GM23338 (cell line): ENCODE data around the gene SNX5. TPM values are rescaled to one million over a fixed set of nuclear protein-coding genes. Genes with fewer than 3 reads are reported as not detected.
A peak's percentile ranks its signal among the peaks of the same experiment; 100 is the strongest.

Experiments used
- ATAC-seq: fragments of 200-7000 bp; cut with Tn5 transposase; 3 replicates; pipeline ENCODE4 v1.9.1; 2020
- DNase-seq: peaks from one replicate; pipeline ENCODE4 v3.0.0-alpha.2; 2015; ENCODE audit warnings: low spot score
- H2AFZ ChIP-seq: fragments of 200-600 bp; sonication (generic); 2 replicates; pipeline ENCODE4 v1.8.0; 2016; ENCODE audit warnings: antibody characterized with exemption, mild to moderate bottlenecking, moderate library complexity
- H3F3A ChIP-seq: fragments of 200-600 bp; sonication (generic); replicated peaks from 2 replicates; pipeline ENCODE4 v1.8.0; 2017; ENCODE audit warnings: antibody characterized with exemption, mixed run types, low read depth
- H3K27ac ChIP-seq: fragments of 200-600 bp; sonication (generic); 2 replicates; pipeline ENCODE4 v1.6.1; 2016; ENCODE audit warnings: low read depth
- H3K27me3 ChIP-seq: fragments of 200-600 bp; sonication (generic); 2 replicates; pipeline ENCODE4 v1.8.0; 2016; ENCODE audit warnings: mild to moderate bottlenecking, mixed run types, moderate library complexity; ENCODE audit not compliant: insufficient read depth
- H3K36me3 ChIP-seq: fragments of 200-600 bp; sonication (generic); 2 replicates; pipeline ENCODE4 v1.8.0; 2016; ENCODE audit warnings: mild to moderate bottlenecking; ENCODE audit not compliant: insufficient read depth
- H3K4me1 ChIP-seq: fragments of 200-600 bp; sonication (generic); 2 replicates; pipeline ENCODE4 v1.8.0; 2016; ENCODE audit warnings: mild to moderate bottlenecking, moderate library complexity; ENCODE audit not compliant: insufficient read depth
- H3K4me2 ChIP-seq: fragments of 200-600 bp; sonication (generic); 2 replicates; pipeline ENCODE4 v1.7.1; 2017; ENCODE audit warnings: mixed run types
- H3K4me3 ChIP-seq: fragments of 200-600 bp; sonication (generic); 2 replicates; pipeline ENCODE4 v1.6.1; 2016; ENCODE audit warnings: mixed run types
- H3K79me2 ChIP-seq: fragments of 200-600 bp; sonication (generic); replicated peaks from 2 replicates; pipeline ENCODE4 v1.8.0; 2017; ENCODE audit warnings: mild to moderate bottlenecking; ENCODE audit not compliant: insufficient read depth
- H3K9me2 ChIP-seq: fragments of 200-600 bp; sonication (generic); 2 replicates; pipeline ENCODE4 v1.8.0; 2017; ENCODE audit not compliant: insufficient read depth
- H4K20me1 ChIP-seq: fragments of 200-600 bp; sonication (generic); replicated peaks from 2 replicates; pipeline ENCODE4 v1.8.0; 2017; ENCODE audit warnings: mild to moderate bottlenecking; ENCODE audit not compliant: insufficient read depth
- H3K27ac Mint-ChIP-seq: 2 replicates; pipeline ENCODE4 v1.8.0; 2020; ENCODE audit warnings: inconsistent platforms, mild to moderate bottlenecking, moderate library complexity, mixed read lengths
- H3K27me3 Mint-ChIP-seq: 3 replicates; pipeline ENCODE4 v1.8.0; 2022; ENCODE audit warnings: low read depth, mild to moderate bottlenecking, moderate library complexity, mixed read lengths, inconsistent platforms; ENCODE audit not compliant: insufficient read depth, poor library complexity
- H3K36me3 Mint-ChIP-seq: 3 replicates; pipeline ENCODE4 v1.8.0; 2021; ENCODE audit warnings: low read depth, mild to moderate bottlenecking, inconsistent platforms, moderate library complexity, mixed read lengths
- H3K4me1 Mint-ChIP-seq: 3 replicates; pipeline ENCODE4 v1.8.0; 2020; ENCODE audit warnings: mild to moderate bottlenecking, inconsistent platforms, mixed read lengths
- H3K4me3 Mint-ChIP-seq: 3 replicates; pipeline ENCODE4 v1.8.0; 2021; ENCODE audit warnings: moderate library complexity, mild to moderate bottlenecking, inconsistent platforms, mixed read lengths
- H3K9me3 Mint-ChIP-seq: 3 replicates; pipeline ENCODE4 v1.8.0; 2020; ENCODE audit warnings: moderate library complexity, mild to moderate bottlenecking, inconsistent platforms, mixed read lengths
- EZH2 ChIP-seq: fragments of 200-600 bp; sonication (generic); IDR thresholded peaks from one replicate; pipeline ENCODE4 v1.8.0; 2017; ENCODE audit warnings: antibody characterized with exemption, mild to moderate bottlenecking, low read depth; ENCODE audit not compliant: unreplicated experiment
- JUNB ChIP-seq: IDR thresholded peaks from one replicate; pipeline ENCODE4 v1.6.1; 2016; ENCODE audit warnings: antibody characterized with exemption; ENCODE audit not compliant: unreplicated experiment
- NANOG ChIP-seq: IDR thresholded peaks from 2 replicates; pipeline ENCODE4 v1.6.1; 2016; ENCODE audit warnings: antibody characterized with exemption, borderline replicate concordance
- STAT1 ChIP-seq: IDR thresholded peaks from one replicate; pipeline ENCODE4 v1.6.1; 2016; ENCODE audit warnings: antibody characterized with exemption; ENCODE audit not compliant: unreplicated experiment
- polyA plus RNA-seq: library from polyadenylated mRNA; unstranded; fragments of >200 nt; fragmentation: Nextera tagmentation; extraction: Ambion mirVana; gene quantifications from 2 replicates; pipeline ENCODE4 v1.2.1, GENCODE V29; 2016
- total RNA-seq: library from RNA; depleted of rRNA; stranded (reverse); fragments of >200 nt; shearing (Covaris generic); gene quantifications from 2 replicates; pipeline ENCODE4 v1.2.3, GENCODE V29; 2014
- TF ChIP-seq, protein P1 (sequence below): IDR thresholded peaks from one replicate; pipeline ENCODE4 v1.6.1; 2018; ENCODE audit warnings: antibody characterized with exemption; ENCODE audit not compliant: unreplicated experiment
- TF ChIP-seq, protein P2 (sequence below): fragments of 250-450 bp; sonication (Bioruptor Pico); IDR thresholded peaks from 2 replicates; pipeline ENCODE4 v1.5.0; 2020; ENCODE audit warnings: mild to moderate bottlenecking, moderate library complexity
- TF ChIP-seq, protein P3 (sequence below): IDR thresholded peaks from 2 replicates; pipeline ENCODE4 v1.6.1; 2016; ENCODE audit warnings: antibody characterized with exemption

Gene SNX5
- total and polyA plus RNA-seq, 2 experiments from 2014 or later = 167 to 287 TPM

DNA sequence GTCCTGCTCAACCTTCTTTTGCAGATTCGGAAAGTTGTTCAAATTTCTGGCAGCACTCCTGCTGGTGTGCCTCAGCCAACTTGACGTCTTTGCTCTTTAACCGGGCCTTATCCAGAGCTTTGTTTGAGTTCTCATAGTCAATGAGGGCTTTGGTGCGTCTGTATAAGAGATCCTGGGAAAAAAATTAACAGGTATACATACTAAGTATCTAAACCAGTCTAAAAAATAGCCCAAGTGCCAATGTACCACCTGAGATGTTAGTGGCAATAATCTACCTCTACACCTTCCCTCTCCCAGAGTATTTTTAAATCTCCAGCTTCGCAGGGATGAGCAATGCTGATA is 21.1 kb downstream of the SNX5 start:
- TF ChIP-seq, protein P1, sequence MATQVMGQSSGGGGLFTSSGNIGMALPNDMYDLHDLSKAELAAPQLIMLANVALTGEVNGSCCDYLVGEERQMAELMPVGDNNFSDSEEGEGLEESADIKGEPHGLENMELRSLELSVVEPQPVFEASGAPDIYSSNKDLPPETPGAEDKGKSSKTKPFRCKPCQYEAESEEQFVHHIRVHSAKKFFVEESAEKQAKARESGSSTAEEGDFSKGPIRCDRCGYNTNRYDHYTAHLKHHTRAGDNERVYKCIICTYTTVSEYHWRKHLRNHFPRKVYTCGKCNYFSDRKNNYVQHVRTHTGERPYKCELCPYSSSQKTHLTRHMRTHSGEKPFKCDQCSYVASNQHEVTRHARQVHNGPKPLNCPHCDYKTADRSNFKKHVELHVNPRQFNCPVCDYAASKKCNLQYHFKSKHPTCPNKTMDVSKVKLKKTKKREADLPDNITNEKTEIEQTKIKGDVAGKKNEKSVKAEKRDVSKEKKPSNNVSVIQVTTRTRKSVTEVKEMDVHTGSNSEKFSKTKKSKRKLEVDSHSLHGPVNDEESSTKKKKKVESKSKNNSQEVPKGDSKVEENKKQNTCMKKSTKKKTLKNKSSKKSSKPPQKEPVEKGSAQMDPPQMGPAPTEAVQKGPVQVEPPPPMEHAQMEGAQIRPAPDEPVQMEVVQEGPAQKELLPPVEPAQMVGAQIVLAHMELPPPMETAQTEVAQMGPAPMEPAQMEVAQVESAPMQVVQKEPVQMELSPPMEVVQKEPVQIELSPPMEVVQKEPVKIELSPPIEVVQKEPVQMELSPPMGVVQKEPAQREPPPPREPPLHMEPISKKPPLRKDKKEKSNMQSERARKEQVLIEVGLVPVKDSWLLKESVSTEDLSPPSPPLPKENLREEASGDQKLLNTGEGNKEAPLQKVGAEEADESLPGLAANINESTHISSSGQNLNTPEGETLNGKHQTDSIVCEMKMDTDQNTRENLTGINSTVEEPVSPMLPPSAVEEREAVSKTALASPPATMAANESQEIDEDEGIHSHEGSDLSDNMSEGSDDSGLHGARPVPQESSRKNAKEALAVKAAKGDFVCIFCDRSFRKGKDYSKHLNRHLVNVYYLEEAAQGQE = no peak
- TF ChIP-seq, protein P2, sequence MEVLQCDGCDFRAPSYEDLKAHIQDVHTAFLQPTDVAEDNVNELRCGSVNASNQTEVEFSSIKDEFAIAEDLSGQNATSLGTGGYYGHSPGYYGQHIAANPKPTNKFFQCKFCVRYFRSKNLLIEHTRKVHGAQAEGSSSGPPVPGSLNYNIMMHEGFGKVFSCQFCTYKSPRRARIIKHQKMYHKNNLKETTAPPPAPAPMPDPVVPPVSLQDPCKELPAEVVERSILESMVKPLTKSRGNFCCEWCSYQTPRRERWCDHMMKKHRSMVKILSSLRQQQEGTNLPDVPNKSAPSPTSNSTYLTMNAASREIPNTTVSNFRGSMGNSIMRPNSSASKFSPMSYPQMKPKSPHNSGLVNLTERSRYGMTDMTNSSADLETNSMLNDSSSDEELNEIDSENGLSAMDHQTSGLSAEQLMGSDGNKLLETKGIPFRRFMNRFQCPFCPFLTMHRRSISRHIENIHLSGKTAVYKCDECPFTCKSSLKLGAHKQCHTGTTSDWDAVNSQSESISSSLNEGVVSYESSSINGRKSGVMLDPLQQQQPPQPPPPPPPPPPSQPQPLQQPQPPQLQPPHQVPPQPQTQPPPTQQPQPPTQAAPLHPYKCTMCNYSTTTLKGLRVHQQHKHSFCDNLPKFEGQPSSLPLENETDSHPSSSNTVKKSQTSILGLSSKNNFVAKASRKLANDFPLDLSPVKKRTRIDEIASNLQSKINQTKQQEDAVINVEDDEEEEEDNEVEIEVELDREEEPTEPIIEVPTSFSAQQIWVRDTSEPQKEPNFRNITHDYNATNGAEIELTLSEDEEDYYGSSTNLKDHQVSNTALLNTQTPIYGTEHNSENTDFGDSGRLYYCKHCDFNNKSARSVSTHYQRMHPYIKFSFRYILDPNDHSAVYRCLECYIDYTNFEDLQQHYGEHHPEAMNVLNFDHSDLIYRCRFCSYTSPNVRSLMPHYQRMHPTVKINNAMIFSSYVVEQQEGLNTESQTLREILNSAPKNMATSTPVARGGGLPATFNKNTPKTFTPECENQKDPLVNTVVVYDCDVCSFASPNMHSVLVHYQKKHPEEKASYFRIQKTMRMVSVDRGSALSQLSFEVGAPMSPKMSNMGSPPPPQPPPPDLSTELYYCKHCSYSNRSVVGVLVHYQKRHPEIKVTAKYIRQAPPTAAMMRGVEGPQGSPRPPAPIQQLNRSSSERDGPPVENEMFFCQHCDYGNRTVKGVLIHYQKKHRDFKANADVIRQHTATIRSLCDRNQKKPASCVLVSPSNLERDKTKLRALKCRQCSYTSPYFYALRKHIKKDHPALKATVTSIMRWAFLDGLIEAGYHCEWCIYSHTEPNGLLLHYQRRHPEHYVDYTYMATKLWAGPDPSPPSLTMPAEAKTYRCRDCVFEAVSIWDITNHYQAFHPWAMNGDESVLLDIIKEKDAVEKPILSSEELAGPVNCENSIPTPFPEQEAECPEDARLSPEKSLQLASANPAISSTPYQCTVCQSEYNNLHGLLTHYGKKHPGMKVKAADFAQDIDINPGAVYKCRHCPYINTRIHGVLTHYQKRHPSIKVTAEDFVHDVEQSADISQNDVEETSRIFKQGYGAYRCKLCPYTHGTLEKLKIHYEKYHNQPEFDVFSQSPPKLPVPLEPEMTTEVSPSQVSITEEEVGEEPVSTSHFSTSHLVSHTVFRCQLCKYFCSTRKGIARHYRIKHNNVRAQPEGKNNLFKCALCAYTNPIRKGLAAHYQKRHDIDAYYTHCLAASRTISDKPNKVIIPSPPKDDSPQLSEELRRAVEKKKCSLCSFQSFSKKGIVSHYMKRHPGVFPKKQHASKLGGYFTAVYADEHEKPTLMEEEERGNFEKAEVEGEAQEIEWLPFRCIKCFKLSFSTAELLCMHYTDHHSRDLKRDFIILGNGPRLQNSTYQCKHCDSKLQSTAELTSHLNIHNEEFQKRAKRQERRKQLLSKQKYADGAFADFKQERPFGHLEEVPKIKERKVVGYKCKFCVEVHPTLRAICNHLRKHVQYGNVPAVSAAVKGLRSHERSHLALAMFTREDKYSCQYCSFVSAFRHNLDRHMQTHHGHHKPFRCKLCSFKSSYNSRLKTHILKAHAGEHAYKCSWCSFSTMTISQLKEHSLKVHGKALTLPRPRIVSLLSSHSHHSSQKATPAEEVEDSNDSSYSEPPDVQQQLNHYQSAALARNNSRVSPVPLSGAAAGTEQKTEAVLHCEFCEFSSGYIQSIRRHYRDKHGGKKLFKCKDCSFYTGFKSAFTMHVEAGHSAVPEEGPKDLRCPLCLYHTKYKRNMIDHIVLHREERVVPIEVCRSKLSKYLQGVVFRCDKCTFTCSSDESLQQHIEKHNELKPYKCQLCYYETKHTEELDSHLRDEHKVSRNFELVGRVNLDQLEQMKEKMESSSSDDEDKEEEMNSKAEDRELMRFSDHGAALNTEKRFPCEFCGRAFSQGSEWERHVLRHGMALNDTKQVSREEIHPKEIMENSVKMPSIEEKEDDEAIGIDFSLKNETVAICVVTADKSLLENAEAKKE = no peak
- TF ChIP-seq STAT1 (no peak), NANOG (no peak), EZH2 (no peak), JUNB (no peak)
- TF ChIP-seq, protein P3, sequence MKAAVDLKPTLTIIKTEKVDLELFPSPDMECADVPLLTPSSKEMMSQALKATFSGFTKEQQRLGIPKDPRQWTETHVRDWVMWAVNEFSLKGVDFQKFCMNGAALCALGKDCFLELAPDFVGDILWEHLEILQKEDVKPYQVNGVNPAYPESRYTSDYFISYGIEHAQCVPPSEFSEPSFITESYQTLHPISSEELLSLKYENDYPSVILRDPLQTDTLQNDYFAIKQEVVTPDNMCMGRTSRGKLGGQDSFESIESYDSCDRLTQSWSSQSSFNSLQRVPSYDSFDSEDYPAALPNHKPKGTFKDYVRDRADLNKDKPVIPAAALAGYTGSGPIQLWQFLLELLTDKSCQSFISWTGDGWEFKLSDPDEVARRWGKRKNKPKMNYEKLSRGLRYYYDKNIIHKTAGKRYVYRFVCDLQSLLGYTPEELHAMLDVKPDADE = no peak
- H3K4me3 ChIP-seq = no peak overlapping the region
- peaks cover 99% of the 10 kb centered on the region for H3K36me3 ChIP-seq
- H3K9me2 ChIP-seq = no peaks in the 10 kb centered on the region
- H3K9me3 Mint-ChIP-seq = no peaks in the 10 kb centered on the region
- ATAC-seq (no peak), DNase-seq (no peak)
- H3K27me3 Mint-ChIP-seq = no peaks in the 10 kb centered on the region
- no peak overlapping the region for H3K4me2 ChIP-seq
- peaks cover 76% of the 10 kb centered on the region for H4K20me1 ChIP-seq
- H3F3A ChIP-seq = peaks cover 61% of the 10 kb centered on the region
- no peak overlapping the region for H2AFZ ChIP-seq
- no peak overlapping the region for H3K27ac ChIP-seq
- no peaks in the 10 kb centered on the region for H3K27me3 ChIP-seq
- H3K4me1 ChIP-seq = no peaks in the 10 kb centered on the region
- 0 out of 2 replicates have a peak overlapping the region, but pooled peaks have one; percentile 12 for H3K27ac Mint-ChIP-seq
- H3K79me2 ChIP-seq = peaks cover 76% of the 10 kb centered on the region
- peaks cover 100% of the 10 kb centered on the region for H3K36me3 Mint-ChIP-seq
- H3K4me1 Mint-ChIP-seq = peaks cover 11% of the 10 kb centered on the region; the same call in 2 of the 3 replicates
- no peak overlapping the region for H3K4me3 Mint-ChIP-seq
